Hematopoietic multipotent progenitor cell treated with erythropoietin and hydrocortisone succinate and interleukin-3 and kit ligand, for 15 days (in vitro differentiated cells): ENCODE data around the gene RAB11FIP3.
A peak's percentile ranks its signal among the peaks of the same experiment; 100 is the strongest.

ENCODE experiments used
- DNase-seq: peaks from one replicate; pipeline ENCODE4 v3.0.0-alpha.2; 2015; ENCODE audit warnings: low spot score

Gene RAB11FIP3

GRCh38 chr16:424033-424622 lies 1.3 kb upstream of the RAB11FIP3 start:
- peak; percentile 22 for DNase-seq

DNA sequence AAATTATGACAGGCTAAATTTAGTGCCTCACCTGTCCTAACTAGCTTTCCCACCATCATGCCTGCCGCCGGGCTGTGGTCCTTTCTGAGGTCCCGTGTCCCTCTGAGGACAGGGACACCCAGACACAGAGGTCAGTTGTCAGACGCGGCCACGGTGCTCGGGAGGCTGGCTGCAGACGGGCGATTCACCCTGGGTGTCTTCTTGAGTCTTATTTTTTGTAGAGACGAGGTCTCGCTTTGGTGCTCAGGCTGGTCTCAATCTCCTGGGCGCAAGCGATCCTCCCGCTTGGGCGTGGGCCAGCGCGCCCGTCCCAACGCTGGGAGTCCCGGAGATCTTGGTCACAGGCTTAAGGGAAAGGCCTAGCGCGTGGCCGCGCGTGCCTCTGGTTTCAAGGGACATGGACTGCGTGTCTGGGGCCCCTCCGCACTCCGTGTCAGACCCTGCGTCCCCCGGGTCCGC lies 797 bp upstream of the RAB11FIP3 start:
- peak; percentile 19 for DNase-seq

DNA sequence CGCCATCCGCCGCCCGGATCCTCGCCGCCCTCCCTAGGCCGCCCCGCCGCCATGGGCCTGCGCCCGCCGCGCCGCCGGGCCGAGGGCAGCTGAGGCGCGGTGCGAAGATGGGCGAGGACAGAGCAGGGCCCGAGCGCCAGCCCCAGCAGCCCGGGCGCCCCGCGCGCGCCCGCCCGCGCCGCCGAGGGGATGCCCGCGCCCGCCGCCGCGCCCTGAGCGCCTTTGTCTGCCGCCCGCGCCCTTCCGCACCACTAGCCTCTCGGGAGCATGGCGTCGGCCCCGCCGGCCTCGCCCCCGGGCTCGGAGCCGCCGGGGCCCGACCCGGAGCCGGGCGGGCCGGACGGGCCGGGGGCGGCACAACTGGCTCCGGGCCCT lies 278 bp downstream of the RAB11FIP3 start:
- DNase-seq: no peak

GRCh38 chr16:426115-426905 lies 861 bp downstream of the RAB11FIP3 start:
- DNase-seq: no peak

- DNase-seq: no peak
These were observed 1.4 kb downstream of the RAB11FIP3 start for GRCh38 chr16:426906-427249.

DNA sequence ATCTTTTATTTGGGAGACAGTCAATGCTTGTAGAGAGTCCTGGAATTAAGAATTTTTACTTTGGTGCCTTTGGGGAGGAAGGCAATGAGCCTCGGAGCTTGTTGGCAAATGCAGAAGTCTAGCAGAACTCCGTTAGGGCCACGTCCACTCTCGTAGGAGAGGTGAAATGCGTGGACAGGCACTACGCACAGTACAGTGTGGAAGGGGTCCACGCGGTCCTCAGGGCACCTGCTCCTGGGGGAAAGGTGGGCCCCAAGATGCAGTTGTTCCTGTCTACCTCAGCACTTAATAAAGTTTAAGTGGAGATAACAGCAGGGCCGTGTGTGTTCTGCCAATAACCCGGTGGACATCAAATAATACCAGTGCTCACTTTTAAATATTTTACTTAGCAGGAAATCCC lies 1.8 kb downstream of the RAB11FIP3 start:
- DNase-seq: no peak

DNA sequence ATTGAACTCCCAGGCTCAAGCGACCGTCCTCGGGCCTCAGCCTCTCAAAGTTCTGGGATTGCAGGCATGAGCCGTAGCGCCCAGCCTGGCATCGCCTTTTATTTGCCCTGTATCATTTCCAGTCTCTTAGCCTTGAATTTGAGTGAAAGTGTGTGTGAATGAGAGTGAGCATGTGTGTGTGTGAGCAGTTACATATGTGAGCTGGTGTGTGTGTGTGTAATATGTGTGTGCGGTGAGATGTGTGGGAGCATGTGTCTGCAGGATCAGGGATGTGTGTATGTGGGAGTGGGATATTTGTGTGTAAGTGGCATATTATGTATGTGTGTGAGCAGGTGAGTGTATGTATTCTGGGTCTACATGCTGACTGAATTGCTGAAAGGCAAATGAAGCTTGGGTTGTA lies 5.5 kb downstream of the RAB11FIP3 start:
- DNase-seq: no peak

DNA sequence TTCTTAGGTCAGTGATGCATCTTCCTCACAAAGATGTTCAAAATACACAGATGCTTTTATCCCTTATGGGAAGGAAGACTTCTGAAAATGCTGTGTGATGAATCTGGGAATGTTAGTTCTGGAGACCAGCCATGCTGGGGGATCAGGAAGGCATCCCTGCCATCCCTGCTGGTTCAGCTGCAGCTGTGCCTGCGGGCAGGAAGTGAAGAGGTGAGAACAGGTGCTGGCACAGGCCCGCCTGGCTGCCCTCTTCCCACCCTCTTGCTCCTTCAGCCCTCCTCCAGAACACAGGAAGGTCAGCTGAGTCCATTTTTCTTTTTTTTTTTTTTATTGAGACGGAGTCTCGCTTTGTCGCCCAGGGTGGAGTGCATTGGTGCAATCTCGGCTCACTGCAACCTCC lies 15.2 kb downstream of the RAB11FIP3 start:
- DNase-seq: no peak

GRCh38 chr16:441447-441846 lies 16.0 kb downstream of the RAB11FIP3 start:
- DNase-seq: no peak

- DNase-seq: no peak
These were observed 17.5 kb downstream of the RAB11FIP3 start for GRCh38 chr16:442976-443375.

DNA sequence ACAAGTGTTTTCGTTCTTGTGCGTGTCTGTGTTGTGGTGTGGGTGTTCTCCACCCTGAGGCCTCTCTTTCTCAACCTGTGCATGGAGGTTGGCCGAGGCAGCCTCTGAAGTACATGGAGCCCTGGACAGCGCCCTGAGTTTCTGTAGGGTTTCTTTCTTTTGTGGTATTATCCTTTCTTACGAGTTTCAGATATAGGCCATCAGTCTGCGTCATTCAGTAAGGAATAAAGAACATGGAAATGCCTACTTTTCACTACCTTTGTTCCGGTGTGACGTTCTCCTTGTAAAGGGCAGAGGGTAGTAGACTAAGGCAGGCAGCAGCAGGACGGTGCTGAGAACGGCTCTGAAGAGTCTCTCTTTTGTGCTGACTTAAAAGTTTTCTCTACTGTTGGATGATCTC lies 18.6 kb downstream of the RAB11FIP3 start:
- DNase-seq: no peak

- DNase-seq: no peak
These were observed 20.1 kb downstream of the RAB11FIP3 start for GRCh38 chr16:445566-445965.

GRCh38 chr16:450385-450784 lies 24.9 kb downstream of the RAB11FIP3 start:
- no peak for DNase-seq

GRCh38 chr16:450785-451512 lies 25.5 kb downstream of the RAB11FIP3 start:
- no peak for DNase-seq

DNA sequence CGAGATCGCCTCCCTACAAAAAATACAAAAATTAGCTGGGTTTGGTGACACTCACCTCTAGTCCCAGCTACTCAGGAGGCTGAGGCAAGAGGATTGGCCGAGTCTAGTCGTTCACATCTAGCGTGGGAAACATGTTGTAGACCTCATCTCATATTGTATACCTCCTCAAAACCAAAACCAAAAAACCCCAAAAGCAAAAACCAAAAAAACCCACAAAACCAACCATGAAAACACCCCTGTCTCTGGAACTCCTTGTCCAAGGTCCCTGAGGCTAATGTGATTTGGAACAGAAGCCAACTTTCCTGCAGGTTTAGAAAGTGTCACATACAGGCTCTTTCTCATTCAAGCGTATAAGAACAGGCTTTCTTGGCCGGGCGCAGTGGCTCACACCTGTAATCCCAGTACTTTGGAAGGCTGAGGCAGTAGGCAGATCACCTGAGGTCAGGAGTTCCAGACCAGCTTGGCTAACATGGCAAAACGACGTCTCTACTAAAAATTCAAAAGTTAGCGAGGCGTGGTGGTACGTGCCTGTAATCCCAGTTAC lies 29.0 kb downstream of the RAB11FIP3 start:
- DNase-seq: no peak

DNA sequence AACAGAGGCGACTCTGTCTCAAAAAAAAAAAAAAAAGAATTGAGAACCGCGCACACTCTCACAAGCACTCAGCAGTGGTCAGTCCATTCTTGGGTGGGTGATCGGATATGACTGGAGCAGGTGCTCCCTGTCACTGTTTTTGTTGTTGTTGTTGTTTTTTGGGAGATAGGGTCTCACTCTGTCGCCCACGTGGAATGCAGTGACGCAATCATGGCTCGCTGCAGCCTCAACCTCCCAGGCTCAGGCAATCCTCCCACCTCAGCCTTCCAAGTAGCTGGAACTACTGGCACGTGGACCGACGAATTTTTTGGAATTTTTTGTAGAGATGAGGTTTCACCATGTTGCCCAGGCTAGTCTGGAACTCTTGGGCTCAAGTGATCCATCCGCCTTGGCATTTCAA lies 30.0 kb downstream of the RAB11FIP3 start:
- no peak for DNase-seq

DNA sequence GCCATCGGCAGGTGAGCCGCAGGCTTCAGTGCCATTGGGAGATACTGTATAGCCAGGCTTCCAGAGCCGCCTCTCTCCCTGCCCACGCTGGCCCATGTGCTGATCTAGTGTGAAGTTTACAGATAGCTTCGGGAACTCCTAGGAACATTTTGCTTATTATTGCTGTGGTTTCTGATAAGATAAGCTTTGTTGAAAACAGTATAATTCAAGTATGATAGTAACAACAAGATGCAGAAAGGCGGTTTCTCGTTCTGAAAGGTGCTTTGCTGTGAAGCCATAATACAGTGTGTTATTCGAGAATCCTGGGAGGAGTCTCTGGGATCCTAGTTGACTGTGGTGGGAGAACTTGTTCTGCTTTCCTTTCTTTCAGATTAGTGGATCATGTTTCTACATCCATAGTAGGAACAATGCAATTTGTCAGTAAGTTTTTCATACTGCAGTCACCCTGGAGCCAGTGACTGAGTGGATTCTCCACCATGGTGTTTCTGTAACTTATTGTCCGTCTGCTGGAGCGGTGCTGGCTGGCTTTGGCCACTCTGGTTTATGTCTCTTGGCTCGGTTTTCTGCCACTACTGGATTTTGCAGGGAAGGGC lies 31.5 kb downstream of the RAB11FIP3 start:
- peak; percentile 12 for DNase-seq

GRCh38 chr16:457732-458400 lies 32.4 kb downstream of the RAB11FIP3 start:
- DNase-seq: no peak

- no peak for DNase-seq
These were observed 34.3 kb downstream of the RAB11FIP3 start for GRCh38 chr16:459761-460160.

DNA sequence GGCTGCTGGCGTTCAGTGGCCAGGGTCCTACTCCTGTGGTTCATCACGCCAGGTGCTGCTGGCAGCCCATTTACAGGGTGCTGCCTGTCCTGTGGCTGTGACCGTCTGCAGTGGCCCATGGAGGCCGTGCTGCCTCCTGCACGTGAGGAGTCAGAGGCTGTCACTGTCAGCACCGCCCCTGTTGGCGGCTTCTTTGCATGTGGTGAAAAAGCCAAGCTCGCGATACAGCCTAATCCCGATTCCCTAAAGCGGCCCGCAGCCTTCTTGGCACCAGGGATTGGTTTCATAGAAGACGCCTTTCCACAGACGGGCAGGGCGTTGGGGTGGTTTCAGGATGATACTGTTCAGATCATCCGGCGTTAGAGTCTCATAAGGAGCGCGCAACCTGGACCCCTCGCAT lies 35.3 kb downstream of the RAB11FIP3 start:
- no peak for DNase-seq

DNA sequence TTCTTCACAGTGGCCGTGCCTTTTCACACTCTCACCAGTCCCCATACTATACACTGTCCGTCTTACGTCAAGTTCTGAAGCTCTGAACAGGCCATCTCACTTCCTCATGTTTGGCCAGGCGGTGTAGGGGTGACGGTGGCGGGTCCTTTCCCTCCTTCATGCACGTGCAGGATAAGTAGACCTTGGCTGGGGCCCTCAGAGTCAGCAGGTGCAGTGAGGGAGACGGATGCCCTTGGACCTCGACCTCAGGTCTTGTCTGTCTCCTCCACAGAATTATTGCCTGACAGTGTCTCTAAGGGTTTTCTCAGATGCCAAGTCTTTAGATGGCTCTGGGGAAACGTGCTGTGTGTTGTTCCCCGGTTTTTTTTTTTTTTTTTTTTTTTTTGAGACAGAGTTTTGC lies 37.6 kb downstream of the RAB11FIP3 start:
- DNase-seq: no peak

GRCh38 chr16:466651-467050 lies 41.2 kb downstream of the RAB11FIP3 start:
- no peak for DNase-seq
